HL-60 (cell line): ENCODE measurements around the gene PECR.

Experiments used
- DNase-seq, 2 experiments: peaks; one replicate each; pipeline ENCODE4 v3.0.0-alpha.2; 2010 to 2020; ENCODE audit warnings: low read depth in 1 of 2, low spot score in 1 of 2
- H3K27ac ChIP-seq: fragments of 250-450 bp; sonication (Bioruptor Pico); replicated peaks from 2 replicates; pipeline ENCODE4 v1.5.1; 2020; ENCODE audit warnings: mild to moderate bottlenecking, moderate library complexity
- H3K27me3 ChIP-seq: fragments of 250-450 bp; sonication (Bioruptor Pico); 2 replicates; pipeline ENCODE4 v1.5.1; 2021; ENCODE audit warnings: mild to moderate bottlenecking, moderate library complexity; ENCODE audit not compliant: insufficient read depth, poor library complexity, severe bottlenecking
- H3K4me3 ChIP-seq: replicated peaks from 2 replicates; pipeline ENCODE4 v1.5.1; 2011; ENCODE audit warnings: mild to moderate bottlenecking, control low read depth, low read length; ENCODE audit not compliant: insufficient read depth
- GABPA ChIP-seq: IDR thresholded peaks from 2 replicates; pipeline ENCODE4 v1.6.1; 2012; ENCODE audit warnings: low read depth
- POLR2AphosphoS5 ChIP-seq: IDR thresholded peaks from 2 replicates; pipeline ENCODE4 v1.6.1; 2012; ENCODE audit warnings: low read depth
- SPI1 ChIP-seq: IDR thresholded peaks from 2 replicates; pipeline ENCODE4 v1.6.1; 2012; ENCODE audit warnings: low read depth, mild to moderate bottlenecking, borderline replicate concordance
- TF ChIP-seq, protein P1 (sequence below): IDR thresholded peaks from 2 replicates; pipeline ENCODE4 v1.6.1; 2012; ENCODE audit warnings: low read depth; ENCODE audit not compliant: insufficient replicate concordance
- TF ChIP-seq, protein P2 (sequence below): IDR thresholded peaks from one replicate; pipeline ENCODE4 v1.5.1; 2011; ENCODE audit warnings: low read length, control low read depth, inconsistent platforms; ENCODE audit not compliant: insufficient read depth

Gene PECR

DNA sequence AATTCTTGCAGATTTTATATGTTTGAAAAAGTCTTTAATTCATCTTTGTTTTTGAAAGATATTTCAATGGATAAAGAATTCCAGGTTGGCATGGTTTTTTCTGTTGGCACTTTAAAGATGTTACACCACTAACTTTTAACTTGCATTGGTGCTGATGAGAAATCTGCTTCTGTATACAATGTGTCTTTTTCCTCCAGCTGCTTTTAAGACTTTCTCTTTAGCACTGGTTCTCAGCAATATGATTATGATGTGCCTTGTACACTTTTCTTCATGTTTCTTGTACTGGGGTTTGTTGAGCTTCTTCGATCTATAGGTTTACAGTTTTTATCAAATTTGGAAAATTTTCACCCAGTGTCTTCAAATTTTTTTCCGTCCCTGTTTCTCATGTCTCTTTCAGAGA lies 29.2 kb downstream of the PECR start:
- no peak for TF ChIP-seq SPI1
- Histone ChIP-seq H3K27ac (no peak overlapping the region), H3K27me3 (no peaks in the 10 kb centered on the region)

DNA sequence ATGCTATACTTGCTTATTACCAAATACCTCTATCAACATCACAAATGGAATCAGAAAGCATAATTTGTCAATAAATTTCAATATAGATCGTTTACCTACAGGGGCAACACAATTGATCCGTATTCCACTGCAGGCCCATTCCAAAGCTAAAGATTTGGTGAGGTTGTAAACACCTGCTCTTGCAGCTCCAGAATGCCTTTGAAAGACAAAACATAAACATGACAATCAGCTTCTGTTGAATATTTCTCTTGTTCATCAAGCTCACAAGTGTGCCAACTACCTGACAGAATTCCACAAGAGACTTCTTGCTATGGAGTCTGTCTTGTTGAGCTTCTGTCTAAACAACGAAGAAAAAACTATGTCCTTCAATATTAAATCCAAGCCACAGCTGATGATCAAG lies 30.3 kb downstream of the PECR start:
- DNase-seq, result no peak
- Histone ChIP-seq H3K27ac (no peak overlapping the region), H3K4me3 (no peak overlapping the region), H3K27me3 (no peaks in the 10 kb centered on the region)
- TF ChIP-seq GABPA, result no peak
- TF ChIP-seq POLR2AphosphoS5, result no peak
- no peak for TF ChIP-seq SPI1
- TF ChIP-seq, protein P1, sequence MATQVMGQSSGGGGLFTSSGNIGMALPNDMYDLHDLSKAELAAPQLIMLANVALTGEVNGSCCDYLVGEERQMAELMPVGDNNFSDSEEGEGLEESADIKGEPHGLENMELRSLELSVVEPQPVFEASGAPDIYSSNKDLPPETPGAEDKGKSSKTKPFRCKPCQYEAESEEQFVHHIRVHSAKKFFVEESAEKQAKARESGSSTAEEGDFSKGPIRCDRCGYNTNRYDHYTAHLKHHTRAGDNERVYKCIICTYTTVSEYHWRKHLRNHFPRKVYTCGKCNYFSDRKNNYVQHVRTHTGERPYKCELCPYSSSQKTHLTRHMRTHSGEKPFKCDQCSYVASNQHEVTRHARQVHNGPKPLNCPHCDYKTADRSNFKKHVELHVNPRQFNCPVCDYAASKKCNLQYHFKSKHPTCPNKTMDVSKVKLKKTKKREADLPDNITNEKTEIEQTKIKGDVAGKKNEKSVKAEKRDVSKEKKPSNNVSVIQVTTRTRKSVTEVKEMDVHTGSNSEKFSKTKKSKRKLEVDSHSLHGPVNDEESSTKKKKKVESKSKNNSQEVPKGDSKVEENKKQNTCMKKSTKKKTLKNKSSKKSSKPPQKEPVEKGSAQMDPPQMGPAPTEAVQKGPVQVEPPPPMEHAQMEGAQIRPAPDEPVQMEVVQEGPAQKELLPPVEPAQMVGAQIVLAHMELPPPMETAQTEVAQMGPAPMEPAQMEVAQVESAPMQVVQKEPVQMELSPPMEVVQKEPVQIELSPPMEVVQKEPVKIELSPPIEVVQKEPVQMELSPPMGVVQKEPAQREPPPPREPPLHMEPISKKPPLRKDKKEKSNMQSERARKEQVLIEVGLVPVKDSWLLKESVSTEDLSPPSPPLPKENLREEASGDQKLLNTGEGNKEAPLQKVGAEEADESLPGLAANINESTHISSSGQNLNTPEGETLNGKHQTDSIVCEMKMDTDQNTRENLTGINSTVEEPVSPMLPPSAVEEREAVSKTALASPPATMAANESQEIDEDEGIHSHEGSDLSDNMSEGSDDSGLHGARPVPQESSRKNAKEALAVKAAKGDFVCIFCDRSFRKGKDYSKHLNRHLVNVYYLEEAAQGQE, result no peak
- TF ChIP-seq, protein P2, sequence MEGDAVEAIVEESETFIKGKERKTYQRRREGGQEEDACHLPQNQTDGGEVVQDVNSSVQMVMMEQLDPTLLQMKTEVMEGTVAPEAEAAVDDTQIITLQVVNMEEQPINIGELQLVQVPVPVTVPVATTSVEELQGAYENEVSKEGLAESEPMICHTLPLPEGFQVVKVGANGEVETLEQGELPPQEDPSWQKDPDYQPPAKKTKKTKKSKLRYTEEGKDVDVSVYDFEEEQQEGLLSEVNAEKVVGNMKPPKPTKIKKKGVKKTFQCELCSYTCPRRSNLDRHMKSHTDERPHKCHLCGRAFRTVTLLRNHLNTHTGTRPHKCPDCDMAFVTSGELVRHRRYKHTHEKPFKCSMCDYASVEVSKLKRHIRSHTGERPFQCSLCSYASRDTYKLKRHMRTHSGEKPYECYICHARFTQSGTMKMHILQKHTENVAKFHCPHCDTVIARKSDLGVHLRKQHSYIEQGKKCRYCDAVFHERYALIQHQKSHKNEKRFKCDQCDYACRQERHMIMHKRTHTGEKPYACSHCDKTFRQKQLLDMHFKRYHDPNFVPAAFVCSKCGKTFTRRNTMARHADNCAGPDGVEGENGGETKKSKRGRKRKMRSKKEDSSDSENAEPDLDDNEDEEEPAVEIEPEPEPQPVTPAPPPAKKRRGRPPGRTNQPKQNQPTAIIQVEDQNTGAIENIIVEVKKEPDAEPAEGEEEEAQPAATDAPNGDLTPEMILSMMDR, result no peak

More for the DNA sequence above, 29.2 kb downstream of the PECR start:
- no peak overlapping the region for H3K4me3 ChIP-seq
- DNase-seq, result no peak

DNA sequence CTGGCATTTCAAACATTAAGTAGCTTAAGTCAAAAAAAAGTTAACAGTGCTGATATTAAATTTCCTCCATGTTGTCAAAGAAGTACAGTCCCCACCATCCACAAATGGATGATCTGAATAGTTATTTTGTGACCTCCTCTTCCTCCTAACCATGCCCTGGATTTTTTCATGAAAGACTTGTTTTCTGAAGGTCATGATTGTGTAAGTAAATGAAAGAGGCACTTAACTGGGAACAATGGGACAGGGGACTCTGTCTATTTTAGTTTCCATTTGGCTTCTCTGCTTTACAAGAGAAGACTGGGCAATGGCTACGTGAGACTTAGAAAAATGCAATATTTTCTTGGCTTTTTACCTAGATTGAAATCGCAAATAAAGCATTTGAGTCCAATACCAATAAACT lies 32.2 kb downstream of the PECR start:
- no peak overlapping the region for H3K27ac ChIP-seq
- TF ChIP-seq, protein P1, result no peak
- TF ChIP-seq POLR2AphosphoS5 (no peak), GABPA (no peak), SPI1 (no peak)
- TF ChIP-seq, protein P2, result no peak
- no peak for DNase-seq
- no peak overlapping the region for H3K4me3 ChIP-seq
- no peaks in the 10 kb centered on the region for H3K27me3 ChIP-seq

DNA sequence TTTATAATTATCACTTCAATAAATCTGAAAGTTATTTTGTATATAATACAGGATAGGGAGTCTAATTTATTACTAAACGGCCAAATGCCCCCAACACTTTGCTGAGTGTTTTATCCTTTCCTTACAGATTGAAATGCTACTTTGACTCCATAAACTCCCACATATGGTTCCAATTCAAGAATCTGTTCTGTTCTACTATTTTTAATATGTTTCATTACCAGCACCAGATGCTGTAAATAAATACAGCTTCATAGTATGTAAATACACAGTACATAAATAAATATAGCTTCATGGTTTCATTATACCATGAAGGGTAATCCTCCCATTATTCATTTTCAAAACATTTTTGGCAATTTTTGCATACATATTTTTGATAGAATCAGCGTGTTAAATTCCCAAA lies 34.2 kb downstream of the PECR start:
- no peak overlapping the region for H3K4me3 ChIP-seq
- TF ChIP-seq, protein P1, result no peak
- TF ChIP-seq GABPA (no peak), SPI1 (no peak), POLR2AphosphoS5 (no peak)
- TF ChIP-seq, protein P2, result no peak
- no peaks in the 10 kb centered on the region for H3K27me3 ChIP-seq
- H3K27ac ChIP-seq, result no peak overlapping the region
- no peak for DNase-seq
